K562 (cell line): ENCODE measurements around the gene TRIM71. TPM values are rescaled to one million over a fixed set of nuclear protein-coding genes. Genes with fewer than 3 reads are reported as not detected.
A peak's percentile ranks its signal among the peaks of the same experiment; 100 is the strongest.
"Not testable (repeated sequence)": the region's sequence is repeated elsewhere in the genome, so short reads cannot be mapped to it uniquely, and the experiment has no call there.

Experiments
- ATAC-seq: fragments of 200-7000 bp; cut with Tn5 transposase; 3 replicates; pipeline ENCODE4 v1.9.1; 2020; ENCODE audit warnings: moderate library complexity
- BruUV-seq: library from RNA; stranded (reverse); fragments of 400-500 nt; replicated peaks from 2 replicates; lab custom pipeline; 2021; lab: Mats Ljungman, UMichigan
- CTCF ChIA-PET: fragments of 300-600 bp; formaldehyde crosslinking; extraction: SDS; loops from one replicate; lab custom pipeline; 2021; ENCODE audit warnings: low intra/inter-chr PET ratio; lab: Yijun Ruan, JAX
- POLR2A ChIA-PET: fragments of 300-600, 350-650 bp; sonication (Branson Sonifier 250); formaldehyde crosslinking; extraction: SDS; loops from one replicate; lab custom pipeline; 2021; ENCODE audit warnings: antibody characterized with exemption, inconsistent platforms; lab: Yijun Ruan, JAX
- DNase-seq, 4 experiments: peaks; one replicate each; pipeline versions ENCODE4 v3.0.0 to v3.0.0-alpha.2; 2011 to 2018; ENCODE audit warnings: low spot score in 3 of 4, mixed read lengths in 3 of 4; ENCODE audit errors: extremely low read depth in 1 of 4
- FAIRE-seq: peaks from 2 replicates; lab custom pipeline; 2011; peaks lifted over from hg19 to GRCh38; lab: Jason Lieb, UNC
- H2AFZ ChIP-seq: 2 replicates; pipeline ENCODE4 v1.6.0; 2011; ENCODE audit warnings: low read depth, low read length, control low read depth, inconsistent platforms
- H3K27ac ChIP-seq: fragments of 200-600 bp; 3 replicates; pipeline ENCODE4 v1.8.0; 2011; ENCODE audit warnings: low read depth, mild to moderate bottlenecking, control low read depth, inconsistent platforms, low read length, moderate library complexity, mixed read lengths; ENCODE audit errors: extremely low read depth
- H3K27me3 ChIP-seq, 2 experiments: fragments of 300-600 bp in 1 of 2; 2 replicates in 1 of 2; 3 replicates in 1 of 2; pipeline versions ENCODE4 v1.6.0 to v1.8.0; 2011; ENCODE audit warnings: inconsistent platforms in 2 of 2, low read length in 2 of 2, mild to moderate bottlenecking in 1 of 2, mixed read lengths in 1 of 2, moderate library complexity in 1 of 2; ENCODE audit not compliant: control insufficient read depth in 2 of 2, insufficient read depth in 2 of 2
- H3K36me3 ChIP-seq: fragments of 300-600 bp; 3 replicates; pipeline ENCODE4 v1.8.0; 2011; ENCODE audit warnings: mild to moderate bottlenecking, low read length, inconsistent platforms; ENCODE audit not compliant: control insufficient read depth, insufficient read depth
- H3K4me1 ChIP-seq, 2 experiments: fragments of 200-600 bp in 1 of 2; replicated peaks in 1 of 2; 2 replicates in 1 of 2; 3 replicates in 1 of 2; pipeline versions ENCODE4 v1.5.1 to v1.8.0; 2011; ENCODE audit warnings: inconsistent platforms in 2 of 2, low read length in 2 of 2, mild to moderate bottlenecking in 1 of 2, mixed read lengths in 1 of 2, moderate library complexity in 1 of 2; ENCODE audit not compliant: control insufficient read depth in 2 of 2, insufficient read depth in 2 of 2
- H3K4me2 ChIP-seq: 2 replicates; pipeline ENCODE4 v1.6.1; 2011; ENCODE audit warnings: low read length, control low read depth, inconsistent platforms, mixed read lengths; ENCODE audit not compliant: insufficient read depth
- H3K4me3 ChIP-seq: fragments of 200-600 bp; sonication (generic), shearing (Covaris generic); 2 replicates; pipeline ENCODE4 v1.5.1; 2016; ENCODE audit warnings: control low read depth, inconsistent platforms
- H3K79me2 ChIP-seq: fragments of 200-600 bp; 3 replicates; pipeline ENCODE4 v1.8.0; 2011; ENCODE audit warnings: low read length, inconsistent platforms; ENCODE audit not compliant: control insufficient read depth, insufficient read depth
- H3K9ac ChIP-seq, 2 experiments: 2 replicates each; pipeline versions ENCODE4 v1.6.0 to v1.6.1; 2011; ENCODE audit warnings: low read depth in 2 of 2, low read length in 2 of 2, control low read depth in 1 of 2, inconsistent platforms in 1 of 2, mild to moderate bottlenecking in 1 of 2, mixed read lengths in 1 of 2; ENCODE audit not compliant: insufficient read depth in 1 of 2
- H3K9me1 ChIP-seq: one replicate; pipeline ENCODE4 v1.6.0; 2011; ENCODE audit warnings: inconsistent platforms, mild to moderate bottlenecking, low read length, moderate library complexity; ENCODE audit not compliant: control insufficient read depth, insufficient read depth
- H3K9me3 ChIP-seq: replicated peaks from 2 replicates; pipeline ENCODE4 v1.5.1; 2011; ENCODE audit warnings: low read depth, low read length, inconsistent platforms; ENCODE audit not compliant: control insufficient read depth, insufficient read depth
- H4K20me1 ChIP-seq: replicated peaks from 2 replicates; pipeline ENCODE4 v1.6.1; 2011; ENCODE audit warnings: low read length, inconsistent platforms, mixed read lengths; ENCODE audit not compliant: control insufficient read depth, insufficient read depth
- CBX8 ChIP-seq: fragments of 200-600 bp; sonication (generic); IDR thresholded peaks from 2 replicates; pipeline ENCODE4 v1.6.1; 2012; ENCODE audit warnings: borderline replicate concordance, mixed run types, low read depth, mild to moderate bottlenecking, moderate library complexity, mixed read lengths, low read length, control low read depth, inconsistent platforms; ENCODE audit not compliant: poor library complexity, severe bottlenecking; ENCODE audit errors: extremely low read depth
- NBN ChIP-seq: fragments of 450-650 bp; IDR thresholded peaks from 2 replicates; pipeline ENCODE4 v1.6.1; 2016; ENCODE audit warnings: low read depth, mild to moderate bottlenecking
- STAT5A ChIP-seq: IDR thresholded peaks from 2 replicates; pipeline ENCODE4 v1.6.1; 2012; ENCODE audit warnings: low read length, inconsistent platforms, borderline replicate concordance
- WGBS: fragments of 100-300 bp; shearing (Covaris generic); methylation state at CpG from one replicate; pipeline ENCODE4 v1.1.6; 2016; ENCODE audit warnings: low coverage, mixed read lengths; ENCODE audit not compliant: insufficient coverage; ENCODE audit errors: missing lambda C conversion rate; 5-methylcytosine and 5-hydroxymethylcytosine counted together
- in situ Hi-C: fragments of 300-500 bp; cut with MboI; formaldehyde crosslinking; loops from 4 replicates; pipeline ENCODE4 v1.15.0; 2018; ENCODE audit warnings: inconsistent platforms, mixed read lengths
- intact Hi-C: fragments of 100-400 bp; cut with micrococcal nuclease; formaldehyde crosslinking; loops from 2 replicates; pipeline ENCODE4 v1.14.2; 2022
- polyA plus RNA-seq, 8 experiments: library from polyadenylated mRNA; depleted of rRNA in 4 of 8; stranded (reverse) in 5 of 8; unstranded in 3 of 8; fragments of >200 nt; fragmentation: Nextera tagmentation in 2 of 8; fragmentation: Illumina TruSeq in 1 of 8; extraction: Ambion mirVana in 2 of 8; extraction: Trizol in 1 of 8; gene quantifications; 2 replicates each; pipeline versions ENCODE4 v1.2.1 to v1.2.3, GENCODE V29; 2011 to 2014; ENCODE audit warnings: inconsistent platforms in 1 of 8, missing spikeins in 1 of 8
- total RNA-seq, 7 experiments: library from RNA; depleted of rRNA in 6 of 7; stranded (reverse); fragments of >200 nt in 6 of 7; fragmentation: Illumina TruSeq in 2 of 7; extraction: Trizol in 2 of 7; gene quantifications; 2 replicates each; pipeline versions ENCODE4 v1.2.1 to v1.2.3, GENCODE V29; 2011 to 2021; ENCODE audit warnings: low replicate concordance in 1 of 7

TRIM71 gene
- total and polyA plus RNA-seq, 9 of the 15 experiments (the other 6 are each of a cell fraction or from before 2014, with no cell fraction given) = 0.04 to 0.11 TPM; not detected in 7

DNA sequence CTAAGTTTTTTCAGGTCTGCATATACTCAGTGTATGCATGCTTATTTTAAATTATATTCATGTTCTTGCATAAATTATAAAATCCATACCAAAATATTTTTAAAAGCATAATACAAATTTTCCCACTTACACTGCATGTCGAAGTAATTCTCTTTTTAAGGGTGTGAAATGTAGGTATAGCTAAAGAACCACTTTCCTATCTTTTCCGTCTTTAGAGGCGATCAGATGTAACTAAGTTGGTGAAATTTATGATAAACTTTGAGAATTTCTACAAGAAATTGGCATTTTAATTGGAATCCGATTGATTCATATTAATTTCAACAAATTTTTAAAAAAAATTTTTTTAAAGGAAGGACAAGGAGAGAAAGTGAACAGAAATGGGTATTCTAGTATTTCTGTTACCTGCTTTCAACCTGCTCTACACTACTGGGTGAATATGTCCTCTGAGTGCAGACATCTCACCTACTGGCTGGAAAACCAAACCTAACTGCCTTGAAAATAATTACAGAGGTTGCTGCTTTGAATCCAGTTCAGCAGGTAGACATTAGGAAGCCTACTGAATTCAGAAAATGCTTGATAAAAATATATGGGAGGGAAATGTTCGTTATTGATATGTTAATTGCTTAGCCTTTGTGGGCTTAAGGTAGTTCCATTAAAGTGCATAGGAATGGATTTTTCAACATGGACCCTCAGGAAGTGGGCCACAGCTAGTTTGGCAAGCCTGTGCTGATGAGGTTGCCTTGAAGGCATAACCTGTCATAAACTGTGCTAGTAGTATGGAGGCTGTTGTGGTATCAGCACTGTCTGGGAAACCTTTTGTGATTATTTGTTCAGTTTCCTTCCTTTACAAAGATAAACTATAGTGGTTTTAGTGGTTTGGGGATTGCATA lies 5.1 kb downstream of the TRIM71 start:
- no TSS peak for BruUV-seq

GRCh38 chr3:32823641-32824184 lies 5.9 kb downstream of the TRIM71 start:
- Histone ChIP-seq H3K27me3 (peaks cover 63 to 81% of the 10 kb centered on the region in 2 experiments), H3K9me3 (peaks cover 10% of the 10 kb centered on the region)
- H3K27ac ChIP-seq, BruUV-seq, H3K4me3 ChIP-seq, H3K9ac ChIP-seq, H2AFZ ChIP-seq, in situ Hi-C loops, H3K79me2 ChIP-seq, DNase-seq, intact Hi-C loops, H4K20me1 ChIP-seq, H3K4me1 ChIP-seq, CTCF ChIA-PET, H3K4me2 ChIP-seq, H3K9me1 ChIP-seq, ATAC-seq, FAIRE-seq, H3K36me3 ChIP-seq: not testable (repeated sequence)
- POLR2A ChIA-PET = interaction anchor here (0.6 kb wide), 1 partner anchor 608 kb away, joined by 4 read pairs; no protein-coding TSS in a partner anchor
- WGBS = 8% methylated on average over 21 of the region's 21 CpGs

More for the DNA sequence above, 5.1 kb downstream of the TRIM71 start:
- ChIA-PET CTCF (no interaction called here), POLR2A (no interaction called here)
- Histone ChIP-seq H4K20me1 (no peaks in the 10 kb centered on the region), H3K4me1 (peaks cover 0 to 8% of the 10 kb centered on the region in 2 experiments; a peak in 2 of 5 replicates), H2AFZ (no peak overlapping the region), H3K4me3 (no peak overlapping the region), H3K9me1 (no peaks in the 10 kb centered on the region), H3K4me2 (no peak overlapping the region), H3K9ac (no peak overlapping the region), H3K27ac (no peak overlapping the region), H3K9me3 (peaks cover 10% of the 10 kb centered on the region), H3K79me2 (no peaks in the 10 kb centered on the region), H3K36me3 (no peaks in the 10 kb centered on the region), H3K27me3 (peaks cover 63 to 78% of the 10 kb centered on the region in 2 experiments)
- DNase-seq = no peak
- in situ Hi-C loops = no loop called here
- intact Hi-C loops = no loop called here
- 1% methylated on average over 5 of the region's 5 CpGs for WGBS
- FAIRE-seq = no peak
- no peak for ATAC-seq
- TF ChIP-seq STAT5A (no peak), CBX8 (peak; percentile 85), NBN (no peak)
